Mucosa of descending colon (tissue), 3 donors: ENCODE data around the gene SH3RF2. TPM values are rescaled to one million over a fixed set of nuclear protein-coding genes. Genes with fewer than 3 reads are reported as not detected.

Experiments
- ATAC-seq: fragments of 200-7000 bp; cut with Tn5 transposase; one replicate; pipeline ENCODE4 v1.9.1; 2020; ENCODE audit warnings: mild to moderate bottlenecking, moderate library complexity
- DNase-seq, 3 donors: peaks; one replicate each; pipeline ENCODE4 v3.0.0-alpha.2; 2020
- H3K36me3 ChIP-seq: fragments of 200-600 bp; one replicate; pipeline ENCODE4 v1.8.0; 2021; ENCODE audit warnings: low read depth, mild to moderate bottlenecking
- H3K4me1 ChIP-seq: fragments of 200-600 bp; one replicate; pipeline ENCODE4 v1.8.0; 2021; ENCODE audit warnings: low read depth, mild to moderate bottlenecking
- H3K4me3 ChIP-seq: fragments of 200-600 bp; one replicate; pipeline ENCODE4 v1.8.0; 2021; ENCODE audit warnings: mild to moderate bottlenecking
- H3K9me3 ChIP-seq: fragments of 200-600 bp; one replicate; pipeline ENCODE4 v1.8.0; 2021; ENCODE audit warnings: mild to moderate bottlenecking
- intact Hi-C, 2 donors: fragments of 100-400 bp; cut with DNase I in 1 of 2; cut with micrococcal nuclease in 1 of 2; formaldehyde crosslinking; loops; one replicate each; pipeline versions ENCODE4 v1.11.0 to v1.11.1; 2022; cut with DNase I, micrococcal nuclease
- total RNA-seq, 3 donors: library from RNA; stranded (reverse); fragmentation: NEBNext Ultra II Directional in 2 of 3; extraction: Animal tissue kit (Norgen Biotek cat#: 25700) in 2 of 3; gene quantifications; one replicate each; pipeline versions ENCODE4 v1.2.1 to v1.2.4, GENCODE V29; 2021 to 2023
- TF ChIP-seq, protein P1 (sequence below): fragments of 200-600 bp; IDR thresholded peaks from one replicate; pipeline ENCODE4 v1.8.0; 2022; ENCODE audit warnings: antibody characterized with exemption, mild to moderate bottlenecking
- donor health status: DM: no; HTN: no; CAD: no; lungs with moderate emphysema.
- donor health status: DM: no; HTN: no; CAD: no.
- donor health status: DM: no; HTN: yes; CAD: no.

Gene SH3RF2
- total RNA-seq, 3 donors from 2014 or later = 36.8 to 99.7 (median 61.5) TPM

GRCh38 chr5:145908206-145908960 lies 28.0 kb upstream of the SH3RF2 start:
- Histone ChIP-seq H3K4me1 (no peaks in the 10 kb centered on the region), H3K9me3 (no peaks in the 10 kb centered on the region), H3K36me3 (no peaks in the 10 kb centered on the region), H3K4me3 (no peak overlapping the region)
- intact Hi-C loops = no loop called here
- DNase-seq (peak in 1 of 3 donors; percentile 34), ATAC-seq (no peak)
- TF ChIP-seq, protein P1, sequence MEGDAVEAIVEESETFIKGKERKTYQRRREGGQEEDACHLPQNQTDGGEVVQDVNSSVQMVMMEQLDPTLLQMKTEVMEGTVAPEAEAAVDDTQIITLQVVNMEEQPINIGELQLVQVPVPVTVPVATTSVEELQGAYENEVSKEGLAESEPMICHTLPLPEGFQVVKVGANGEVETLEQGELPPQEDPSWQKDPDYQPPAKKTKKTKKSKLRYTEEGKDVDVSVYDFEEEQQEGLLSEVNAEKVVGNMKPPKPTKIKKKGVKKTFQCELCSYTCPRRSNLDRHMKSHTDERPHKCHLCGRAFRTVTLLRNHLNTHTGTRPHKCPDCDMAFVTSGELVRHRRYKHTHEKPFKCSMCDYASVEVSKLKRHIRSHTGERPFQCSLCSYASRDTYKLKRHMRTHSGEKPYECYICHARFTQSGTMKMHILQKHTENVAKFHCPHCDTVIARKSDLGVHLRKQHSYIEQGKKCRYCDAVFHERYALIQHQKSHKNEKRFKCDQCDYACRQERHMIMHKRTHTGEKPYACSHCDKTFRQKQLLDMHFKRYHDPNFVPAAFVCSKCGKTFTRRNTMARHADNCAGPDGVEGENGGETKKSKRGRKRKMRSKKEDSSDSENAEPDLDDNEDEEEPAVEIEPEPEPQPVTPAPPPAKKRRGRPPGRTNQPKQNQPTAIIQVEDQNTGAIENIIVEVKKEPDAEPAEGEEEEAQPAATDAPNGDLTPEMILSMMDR = no peak

GRCh38 chr5:145911164-145911563 lies 25.2 kb upstream of the SH3RF2 start:
- DNase-seq = no peak
- H3K36me3 ChIP-seq = no peaks in the 10 kb centered on the region
- TF ChIP-seq, protein P1 = no peak
- no peak overlapping the region for H3K4me3 ChIP-seq
- no peaks in the 10 kb centered on the region for H3K9me3 ChIP-seq
- ATAC-seq = no peak
- H3K4me1 ChIP-seq = no peaks in the 10 kb centered on the region
- intact Hi-C loops = no loop called here

GRCh38 chr5:145912019-145912418 lies 24.4 kb upstream of the SH3RF2 start:
- ATAC-seq = peak; percentile 40
- Histone ChIP-seq H3K4me1 (no peaks in the 10 kb centered on the region), H3K9me3 (no peaks in the 10 kb centered on the region), H3K36me3 (no peaks in the 10 kb centered on the region), H3K4me3 (no peak overlapping the region)
- intact Hi-C loops = no loop called here
- TF ChIP-seq, protein P1 = no peak
- DNase-seq = no peak

- Histone ChIP-seq H3K4me3 (no peak overlapping the region), H3K36me3 (no peaks in the 10 kb centered on the region), H3K9me3 (no peaks in the 10 kb centered on the region), H3K4me1 (no peaks in the 10 kb centered on the region)
- TF ChIP-seq, protein P1 = no peak
- DNase-seq (no peak), ATAC-seq (no peak)
- intact Hi-C loops = no loop called here
Measured at GRCh38 chr5:145912594-145912993, 23.8 kb upstream of the SH3RF2 start.

- H3K4me3 ChIP-seq = no peak overlapping the region
- intact Hi-C loops = no loop called here
- no peak for ATAC-seq
- H3K36me3 ChIP-seq = no peaks in the 10 kb centered on the region
- TF ChIP-seq, protein P1 = no peak
- DNase-seq = no peak
- H3K9me3 ChIP-seq = no peaks in the 10 kb centered on the region
- H3K4me1 ChIP-seq = no peaks in the 10 kb centered on the region
Measured at GRCh38 chr5:145913701-145914100, 22.7 kb upstream of the SH3RF2 start.
